HCT116 (cell line): Measurements from ENCODE around the gene ACYP2. TPM values are rescaled to one million over a fixed set of nuclear protein-coding genes. Genes with fewer than 3 reads are reported as not detected.
A peak's percentile ranks its signal among the peaks of the same experiment; 100 is the strongest.

Source experiments
- ATAC-seq: fragments of 200-7000 bp; cut with Tn5 transposase; 2 replicates; pipeline ENCODE4 v1.9.1; 2020; ENCODE audit warnings: mild to moderate bottlenecking, moderate library complexity
- BruUV-seq: library from RNA; stranded (reverse); fragments of 400-500 nt; replicated peaks from 2 replicates; lab custom pipeline; 2021; lab: Mats Ljungman, UMichigan
- CTCF ChIA-PET: fragments of 300-600 bp; sonication (Branson Sonifier 250); formaldehyde crosslinking; loops from one replicate; lab custom pipeline; 2021; ENCODE audit warnings: antibody characterized with exemption; lab: Charles Lee
- POLR2A ChIA-PET: fragments of 300-600, 350-600 bp; sonication (Branson Sonifier 250); formaldehyde crosslinking; loops from one replicate; lab custom pipeline; 2021; ENCODE audit warnings: antibody characterized with exemption; lab: Charles Lee
- RAD21 ChIA-PET, 2 experiments: fragments of 300-600 bp; sonication (Branson Sonifier 250); formaldehyde crosslinking; loops; one replicate each; lab custom pipeline; 2023; ENCODE audit warnings: low total read pairs in 2 of 2; ENCODE audit not compliant: uncharacterized antibody in 2 of 2, unreplicated experiment in 2 of 2, low non-redundant PET in 1 of 2; lab: Charles Lee
- DNase-seq: peaks from one replicate; pipeline ENCODE4 v3.0.0-alpha.2; 2010; ENCODE audit warnings: low read depth, low spot score
- H2AFZ ChIP-seq: fragments of 200-600 bp; shearing (Covaris generic), sonication (generic); 2 replicates; pipeline ENCODE4 v1.6.1; 2017; ENCODE audit warnings: low read depth, mixed run types, mixed read lengths, antibody characterized with exemption, low read length; ENCODE audit not compliant: poor library complexity, severe bottlenecking
- H3K27ac ChIP-seq: 2 replicates; pipeline ENCODE4 v1.5.1; 2012; ENCODE audit warnings: low read depth, low read length
- H3K27me3 ChIP-seq: fragments of 200-600 bp; sonication (generic); 2 replicates; pipeline ENCODE4 v1.6.1; 2016; ENCODE audit warnings: mixed run types, low read length, mixed read lengths; ENCODE audit not compliant: insufficient read depth
- H3K36me3 ChIP-seq, 2 experiments: fragments of 200-500 bp in 1 of 2; fragments of 200-600 bp in 1 of 2; sonication (Bioruptor generic) in 1 of 2; sonication (generic) in 1 of 2; 2 replicates each; pipeline versions ENCODE4 v1.5.1 to v1.6.1; 2014 to 2016; ENCODE audit warnings: low read length in 2 of 2, inconsistent platforms in 1 of 2, mixed read lengths in 1 of 2, mixed run types in 1 of 2; ENCODE audit not compliant: insufficient read depth in 2 of 2, control insufficient read depth in 1 of 2
- H3K4me1 ChIP-seq, 2 experiments: fragments of 200-600 bp in 1 of 2; sonication (generic) in 1 of 2; 2 replicates each; pipeline versions ENCODE4 v1.5.1 to v1.6.1; 2012 to 2017; ENCODE audit warnings: low read length in 2 of 2, inconsistent platforms in 1 of 2, mild to moderate bottlenecking in 1 of 2, mixed read lengths in 1 of 2, mixed run types in 1 of 2, moderate library complexity in 1 of 2; ENCODE audit not compliant: insufficient read depth in 2 of 2, control insufficient read depth in 1 of 2
- H3K4me2 ChIP-seq: fragments of 200-600 bp; sonication (generic); 2 replicates; pipeline ENCODE4 v1.6.1; 2017; ENCODE audit warnings: mixed run types, low read length, mixed read lengths
- H3K4me3 ChIP-seq, 2 experiments: fragments of 200-600 bp in 1 of 2; sonication (generic) in 1 of 2; replicated peaks in 1 of 2; 2 replicates each; pipeline ENCODE4 v1.5.1; 2011 to 2016; ENCODE audit warnings: low read length in 2 of 2, control low read depth in 1 of 2, low read depth in 1 of 2, mild to moderate bottlenecking in 1 of 2, mixed read lengths in 1 of 2, mixed run types in 1 of 2
- H3K79me2 ChIP-seq: fragments of 200-600 bp; sonication (generic); 2 replicates; pipeline ENCODE4 v1.6.1; 2017; ENCODE audit warnings: mild to moderate bottlenecking, mixed run types, low read length, moderate library complexity, mixed read lengths; ENCODE audit not compliant: insufficient read depth
- H3K9ac ChIP-seq: fragments of 200-600 bp; sonication (generic); 2 replicates; pipeline ENCODE4 v1.6.1; 2016; ENCODE audit warnings: low read length, mixed read lengths
- H3K9me2 ChIP-seq: fragments of 200-600 bp; sonication (generic), shearing (Covaris generic); 2 replicates; pipeline ENCODE4 v1.6.1; 2017; ENCODE audit warnings: mixed run types, mild to moderate bottlenecking, moderate library complexity; ENCODE audit not compliant: insufficient read depth
- H3K9me3 ChIP-seq, 2 experiments: fragments of 200-500 bp in 1 of 2; fragments of 200-600 bp in 1 of 2; sonication (Bioruptor generic) in 1 of 2; sonication (generic) in 1 of 2; 2 replicates each; pipeline ENCODE4 v1.6.1; 2014 to 2017; ENCODE audit warnings: low read length in 2 of 2, mixed read lengths in 2 of 2, inconsistent platforms in 1 of 2, low read depth in 1 of 2, mild to moderate bottlenecking in 1 of 2, mixed run types in 1 of 2, moderate library complexity in 1 of 2; ENCODE audit not compliant: control insufficient read depth in 1 of 2, insufficient read depth in 1 of 2
- H4K20me1 ChIP-seq: fragments of 200-600 bp; sonication (generic), shearing (Covaris generic); 2 replicates; pipeline ENCODE4 v1.6.1; 2017; ENCODE audit warnings: mixed run types, mild to moderate bottlenecking, moderate library complexity; ENCODE audit not compliant: insufficient read depth
- CBX3 ChIP-seq: IDR thresholded peaks from 2 replicates; pipeline ENCODE4 v1.6.1; 2012; ENCODE audit warnings: low read depth
- CEBPB ChIP-seq: IDR thresholded peaks from 2 replicates; pipeline ENCODE4 v1.6.1; 2012; ENCODE audit warnings: low read depth
- CTCF ChIP-seq, 3 experiments: fragments of 200-600 bp in 1 of 3; sonication (generic) in 1 of 3; IDR thresholded peaks in 2 of 3; conservative IDR thresholded peaks in 1 of 3; 2 replicates each; pipeline ENCODE4 v1.5.1; 2012 to 2017; ENCODE audit warnings: low read depth in 2 of 3, low read length in 2 of 3, antibody characterized with exemption in 1 of 3, borderline replicate concordance in 1 of 3, control low read depth in 1 of 3, mild to moderate bottlenecking in 1 of 3, mixed read lengths in 1 of 3, mixed run types in 1 of 3, moderate library complexity in 1 of 3; ENCODE audit not compliant: insufficient read depth in 1 of 3
- EGR1 ChIP-seq: IDR thresholded peaks from 2 replicates; pipeline ENCODE4 v1.6.1; 2012; ENCODE audit warnings: low read depth
- EZH2 ChIP-seq: fragments of 200-600 bp; sonication (generic); IDR thresholded peaks from 2 replicates; pipeline ENCODE4 v1.6.1; 2017; ENCODE audit warnings: antibody characterized with exemption, mixed run types
- EZH2phosphoT487 ChIP-seq: fragments of 200-600 bp; IDR thresholded peaks from 2 replicates; pipeline ENCODE4 v1.6.1; 2018; ENCODE audit warnings: antibody characterized with exemption, borderline replicate concordance
- JUND ChIP-seq: IDR thresholded peaks from 2 replicates; pipeline ENCODE4 v1.6.1; 2012
- POLR2AphosphoS5 ChIP-seq: IDR thresholded peaks from 2 replicates; pipeline ENCODE4 v1.6.1; 2011; ENCODE audit warnings: mild to moderate bottlenecking, low read depth, low read length, moderate library complexity
- RAD21 ChIP-seq: IDR thresholded peaks from 2 replicates; pipeline ENCODE4 v1.6.1; 2012; ENCODE audit warnings: low read depth, mild to moderate bottlenecking
- SIN3A ChIP-seq: IDR thresholded peaks from 2 replicates; pipeline ENCODE4 v1.6.1; 2012; ENCODE audit warnings: low read depth
- SRF ChIP-seq: IDR thresholded peaks from 2 replicates; pipeline ENCODE4 v1.6.1; 2012; ENCODE audit warnings: low read depth
- ZFX ChIP-seq: fragments of 450-650 bp; IDR thresholded peaks from 2 replicates; pipeline ENCODE4 v1.6.1; 2017
- ZNF274 ChIP-seq: fragments of 200-500 bp; sonication (Bioruptor generic); IDR thresholded peaks from 2 replicates; pipeline ENCODE4 v1.6.1; 2014; ENCODE audit warnings: mild to moderate bottlenecking, low read depth, low read length, inconsistent platforms
- intact Hi-C: fragments of 100-400 bp; cut with micrococcal nuclease; formaldehyde crosslinking; loops from 2 replicates; pipeline ENCODE4 v1.10.0; 2022
- total RNA-seq: library from RNA; stranded (reverse); gene quantifications from one replicate; pipeline ENCODE4 v1.2.1, GENCODE V29; 2021; ENCODE audit not compliant: unreplicated experiment

The ACYP2 gene
- total RNA-seq, 1 experiment from 2014 or later: 9.4 TPM

DNA sequence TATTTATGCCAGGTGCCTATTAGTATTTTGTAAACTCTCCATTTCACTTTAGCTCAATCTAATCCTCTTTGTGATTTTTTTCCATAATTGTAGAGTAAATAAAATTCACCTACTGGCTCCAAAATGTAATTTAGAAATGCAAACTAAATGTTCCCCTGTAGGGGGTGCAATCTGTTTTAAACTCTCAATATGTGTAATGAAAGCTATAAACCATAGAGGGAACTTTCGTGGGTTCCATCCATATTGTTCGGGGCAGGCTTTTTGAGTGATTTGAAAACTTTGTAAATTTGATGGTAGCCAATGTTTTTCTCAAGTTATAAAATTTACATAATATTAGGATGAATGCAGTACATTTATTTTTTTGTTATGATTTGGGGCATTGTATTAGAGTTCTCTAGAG is 91.2 kb downstream of the ACYP2 start:
- RAD21 ChIA-PET: interaction anchor here in 1 of 2 experiments (0.6 kb wide), 1 partner anchor 582 kb away, joined by 3 read pairs; no protein-coding TSS in a partner anchor
- Histone ChIP-seq H2AFZ (no peak overlapping the region), H3K4me2 (no peak overlapping the region), H3K9me3 (no peaks in the 10 kb centered on the region), H3K27me3 (no peaks in the 10 kb centered on the region), H3K4me3 (no peak overlapping the region), H3K4me1 (no peaks in the 10 kb centered on the region), H3K9ac (no peak overlapping the region), H4K20me1 (no peaks in the 10 kb centered on the region), H3K36me3 (no peaks in the 10 kb centered on the region), H3K9me2 (no peaks in the 10 kb centered on the region), H3K27ac (no peak overlapping the region), H3K79me2 (no peaks in the 10 kb centered on the region)
- ATAC-seq (peak; percentile 73), DNase-seq (peak; percentile 37)
- no TSS peak for BruUV-seq
- TF ChIP-seq CTCF (IDR thresholded peaks at IDR 0.05 in 2 of 3, conservative IDR thresholded peaks at IDR 0.05 in 1 of 3; ENCODE audit: borderline replicate concordance in 1 of 3, insufficient read depth in 1 of 3, low read depth in 2 of 3, low read length in 2 of 3) (peak; percentile 54 to 69 (median 64); a peak in 5 of 6 replicates), RAD21 (peak; percentile 65), CEBPB (peak; percentile 28; the same call in 1 of the 2 replicates), SIN3A (no peak), SRF (no peak), CBX3 (0 out of 2 replicates have a peak, but pooled peaks have one; percentile 21), EGR1 (no peak)
- CTCF ChIA-PET: interaction anchor here (0.6 to 2.0 kb wide), 10 partner anchors 10 to 296 kb away, joined by 3 to 7 read pairs (median 3); no protein-coding TSS in a partner anchor
- POLR2A ChIA-PET: no interaction called here
- intact Hi-C loops: loop anchor here (1.0 kb wide), 1 partner anchor 297 kb away; no protein-coding TSS in a partner anchor

DNA sequence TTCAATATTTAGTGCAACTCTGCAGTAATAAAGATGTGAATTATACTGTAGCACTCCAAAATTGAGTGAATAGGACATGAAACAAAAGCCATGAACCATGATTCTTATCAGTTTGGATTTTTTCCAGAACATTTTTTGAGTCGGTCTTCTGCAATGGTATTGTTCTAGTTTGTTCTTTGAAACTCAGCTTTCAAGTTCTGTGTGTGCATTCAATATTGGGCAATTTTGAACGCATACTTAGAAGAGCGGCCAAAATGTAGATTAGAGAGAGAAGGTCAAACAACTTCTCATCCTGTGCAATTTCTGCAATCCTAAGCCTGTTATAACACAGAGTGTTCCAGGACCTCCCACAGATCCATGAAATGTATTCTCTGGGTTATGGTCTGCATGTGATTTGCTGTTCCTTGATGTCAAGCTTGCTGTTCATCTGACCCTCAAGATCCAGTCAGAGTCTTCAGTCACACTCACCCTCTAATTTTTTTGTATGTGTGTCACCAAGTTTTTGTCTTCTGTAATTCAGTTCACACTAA is 92.3 kb downstream of the ACYP2 start:
- H3K4me2 ChIP-seq: no peak overlapping the region
- CTCF ChIA-PET: interaction anchor here (2.0 kb wide), 1 partner anchor 15 kb away, joined by 7 read pairs; no protein-coding TSS in a partner anchor
- no peaks in the 10 kb centered on the region for H3K4me1 ChIP-seq
- ATAC-seq (no peak), DNase-seq (no peak)
- no peak overlapping the region for H2AFZ ChIP-seq
- no TSS peak for BruUV-seq
- no peaks in the 10 kb centered on the region for H3K36me3 ChIP-seq
- POLR2A ChIA-PET: no interaction called here
- H3K9ac ChIP-seq: no peak overlapping the region
- intact Hi-C loops: no loop called here
- no peaks in the 10 kb centered on the region for H3K79me2 ChIP-seq
- H3K27ac ChIP-seq: no peak overlapping the region
- H3K9me2 ChIP-seq: no peaks in the 10 kb centered on the region
- H3K27me3 ChIP-seq: no peaks in the 10 kb centered on the region
- no peaks in the 10 kb centered on the region for H3K9me3 ChIP-seq
- no peak overlapping the region for H3K4me3 ChIP-seq
- RAD21 ChIA-PET: no interaction called here
- H4K20me1 ChIP-seq: no peaks in the 10 kb centered on the region
- TF ChIP-seq EZH2phosphoT487 (no peak), CBX3 (no peak), CTCF (IDR thresholded peaks at IDR 0.05 in 2 of 3, conservative IDR thresholded peaks at IDR 0.05 in 1 of 3; ENCODE audit: borderline replicate concordance in 1 of 3, insufficient read depth in 1 of 3, low read depth in 2 of 3, low read length in 2 of 3) (no peak), SIN3A (no peak), ZFX (no peak), JUND (no peak), POLR2AphosphoS5 (no peak), EZH2 (no peak), ZNF274 (no peak), RAD21 (no peak)
